HG03520 (cell line): ENCODE measurements around the gene CASZ1.
A peak's percentile ranks its signal among the peaks of the same experiment; 100 is the strongest.

Source experiments
- ATAC-seq: cut with Tn5 transposase; IDR thresholded peaks from one replicate; pipeline ENCODE4 v1.9.1; 2021; ENCODE audit warnings: mild to moderate bottlenecking, moderate library complexity; ENCODE audit not compliant: unreplicated experiment

CASZ1 gene

GRCh38 chr1:10710489-10710888 is 86.0 kb downstream of the CASZ1 start:
- no peak for ATAC-seq

GRCh38 chr1:10709646-10710045 is 86.8 kb downstream of the CASZ1 start:
- ATAC-seq: no peak

DNA sequence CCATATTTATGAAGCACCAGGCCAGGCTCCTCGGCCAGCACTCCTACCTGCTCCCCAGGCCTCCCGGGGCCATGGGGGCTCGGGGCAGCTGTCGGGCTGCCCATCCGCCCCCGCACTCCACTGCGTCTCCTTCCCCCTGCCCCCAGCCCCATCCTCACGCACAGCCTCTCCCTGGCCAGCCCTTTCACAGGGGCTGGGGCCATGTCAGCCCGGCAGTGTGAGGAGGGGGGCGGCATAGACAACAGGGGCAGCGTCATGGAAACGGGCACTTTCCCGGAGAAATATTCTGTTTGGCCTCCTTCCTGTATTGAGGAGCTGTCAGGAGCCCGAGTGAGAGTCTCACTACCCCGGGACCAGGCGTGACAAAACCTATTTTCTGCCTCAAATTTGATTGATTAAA is 87.3 kb downstream of the CASZ1 start:
- ATAC-seq: no peak

DNA sequence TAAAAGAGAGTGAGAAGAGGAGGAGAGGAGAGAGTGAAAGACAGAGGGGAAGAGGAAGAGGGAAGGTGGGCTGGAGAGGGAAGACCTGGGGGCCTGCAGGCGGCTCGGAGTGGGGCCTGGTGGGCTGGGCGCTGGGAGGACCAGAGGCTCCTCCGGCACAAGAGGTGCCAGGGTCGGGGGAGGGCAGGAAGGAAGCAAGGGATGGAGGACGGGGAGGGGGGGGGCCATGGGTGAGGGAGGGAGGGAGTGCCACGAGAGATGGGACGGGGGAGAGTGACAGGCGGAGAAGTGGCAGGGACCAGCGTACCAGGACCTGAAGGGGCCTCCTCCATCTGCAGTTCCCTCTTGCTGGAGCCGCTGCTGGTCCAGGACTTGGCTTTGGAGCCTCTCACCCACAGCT is 87.7 kb downstream of the CASZ1 start:
- ATAC-seq: no peak

DNA sequence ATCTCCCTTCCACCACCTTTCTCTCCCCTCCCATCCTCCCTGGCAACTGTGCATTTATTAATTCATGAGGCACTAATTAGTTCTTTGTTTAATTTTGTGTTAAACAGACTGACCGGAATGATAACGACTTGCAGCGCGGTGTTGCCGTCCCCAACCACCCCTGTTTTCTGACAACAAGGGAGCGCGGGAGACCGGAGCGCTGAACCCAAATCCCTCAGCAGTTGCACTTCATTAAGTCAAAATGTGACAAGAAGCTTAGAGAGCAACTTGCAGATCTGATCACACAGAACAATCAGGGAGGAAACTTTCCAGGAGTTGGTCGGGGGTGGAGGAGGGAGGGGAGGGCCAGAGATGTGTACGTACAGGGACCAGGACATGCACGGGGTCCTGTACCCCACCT is 89.2 kb downstream of the CASZ1 start:
- ATAC-seq: no peak

GRCh38 chr1:10706376-10706913 is 90.0 kb downstream of the CASZ1 start:
- no peak for ATAC-seq

- no peak for ATAC-seq
These were observed 90.5 kb downstream of the CASZ1 start for GRCh38 chr1:10705953-10706352.

- no peak for ATAC-seq
These were observed 92.0 kb downstream of the CASZ1 start for GRCh38 chr1:10704368-10704882.

- ATAC-seq: no peak
These were observed 92.7 kb downstream of the CASZ1 start for GRCh38 chr1:10703702-10704101.

DNA sequence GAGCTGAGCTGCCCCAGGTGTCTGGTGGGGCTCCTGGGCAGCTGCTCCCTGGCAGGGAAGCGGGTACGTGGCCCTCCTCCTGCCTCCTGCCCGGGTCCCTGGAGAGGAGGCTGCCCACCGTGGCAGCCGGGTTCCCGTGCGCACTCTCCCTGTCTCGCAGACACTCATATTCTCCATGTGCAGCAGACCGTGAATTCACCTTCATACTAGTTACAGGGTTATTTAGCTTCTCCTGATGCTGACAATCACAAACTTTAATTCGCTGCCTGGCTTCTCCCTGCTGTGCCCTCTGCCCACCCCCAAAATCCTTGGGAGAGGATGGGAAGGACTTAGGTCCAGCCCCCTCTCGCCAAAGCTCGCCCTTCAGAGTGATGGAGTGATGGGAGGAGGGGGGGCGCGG is 95.3 kb downstream of the CASZ1 start:
- no peak for ATAC-seq

GRCh38 chr1:10699470-10699835 is 97.0 kb downstream of the CASZ1 start:
- ATAC-seq: no peak

DNA sequence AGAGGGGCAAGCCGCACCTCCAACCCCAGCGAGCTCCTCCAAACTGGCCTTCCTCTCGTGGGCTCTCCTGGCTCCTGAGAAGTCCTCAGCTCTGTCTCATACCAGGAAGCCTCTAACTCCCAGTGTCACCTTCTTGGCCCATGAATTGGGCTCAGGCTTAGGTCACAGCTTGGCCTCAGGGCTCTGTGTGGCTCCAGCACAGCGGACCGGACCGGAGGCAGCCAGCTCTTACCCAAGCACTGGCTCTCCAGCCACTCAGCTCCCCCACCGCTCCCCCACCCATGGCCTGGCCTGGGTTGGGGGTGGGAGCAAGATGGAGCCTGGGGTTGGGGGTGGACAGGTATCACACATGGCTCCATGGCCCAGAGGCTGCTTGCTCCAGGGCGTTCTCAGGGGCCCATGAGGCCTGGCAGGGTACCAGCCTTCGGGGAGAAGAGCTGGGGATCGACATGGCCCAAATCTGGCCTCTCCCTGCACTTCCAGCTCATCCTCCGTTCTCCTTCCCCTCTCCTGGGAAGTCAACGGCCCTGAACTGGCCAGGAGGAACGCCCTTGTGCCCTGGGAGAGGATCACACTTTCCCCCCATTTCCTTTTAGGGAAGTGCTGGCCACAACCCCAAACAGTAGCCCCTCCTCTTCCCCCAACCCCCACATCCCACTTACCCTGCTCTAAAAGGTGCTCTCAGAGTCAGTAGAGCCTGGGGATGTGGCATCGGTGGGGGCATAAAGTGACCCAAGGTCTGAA is 97.5 kb downstream of the CASZ1 start:
- no peak for ATAC-seq

- ATAC-seq: no peak
These were observed 98.8 kb downstream of the CASZ1 start for GRCh38 chr1:10697621-10698160.

DNA sequence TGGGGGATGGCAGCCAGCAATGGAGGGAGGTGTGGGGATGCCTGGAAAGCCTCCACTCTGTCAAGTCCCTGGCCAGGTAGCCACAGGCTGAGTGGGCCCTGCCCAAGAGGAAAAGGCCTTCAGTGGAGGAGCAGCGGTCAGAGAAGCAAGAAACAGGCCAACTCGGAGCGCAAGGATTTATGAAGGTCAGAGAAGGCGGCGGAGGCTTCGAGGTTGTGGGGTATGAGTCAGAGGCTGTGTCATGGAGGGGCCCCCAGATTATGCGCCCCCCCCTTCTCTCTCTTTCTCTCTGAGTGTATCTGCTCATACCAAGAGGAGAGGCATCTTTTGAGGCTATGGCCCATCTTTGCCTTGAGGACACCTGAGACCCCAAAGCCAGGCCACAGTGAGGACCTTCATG is 99.5 kb downstream of the CASZ1 start:
- no peak for ATAC-seq

- peak; percentile 39 for ATAC-seq
These were observed 101.5 kb downstream of the CASZ1 start for GRCh38 chr1:10694633-10695627.

DNA sequence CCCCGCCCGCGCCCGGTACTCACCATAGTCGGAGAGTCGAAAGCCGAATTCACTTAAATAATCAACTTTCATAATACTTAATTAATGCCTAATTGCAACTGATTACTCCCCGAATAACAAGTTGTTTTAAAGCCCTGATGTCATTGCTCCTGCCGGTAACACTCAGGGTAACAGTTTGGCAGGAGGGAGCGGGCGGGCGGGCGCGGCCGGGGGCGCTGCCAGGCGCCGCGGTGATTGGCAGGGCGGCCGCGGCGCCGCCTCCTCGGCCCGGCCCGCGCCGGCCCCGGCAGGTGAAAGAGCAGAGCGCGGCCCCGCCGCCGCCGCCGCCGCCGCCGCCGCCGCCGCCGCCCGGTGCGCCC is 102.2 kb downstream of the CASZ1 start:
- ATAC-seq: peak; percentile 45

GRCh38 chr1:10693497-10694273 is 102.8 kb downstream of the CASZ1 start:
- ATAC-seq: no peak

DNA sequence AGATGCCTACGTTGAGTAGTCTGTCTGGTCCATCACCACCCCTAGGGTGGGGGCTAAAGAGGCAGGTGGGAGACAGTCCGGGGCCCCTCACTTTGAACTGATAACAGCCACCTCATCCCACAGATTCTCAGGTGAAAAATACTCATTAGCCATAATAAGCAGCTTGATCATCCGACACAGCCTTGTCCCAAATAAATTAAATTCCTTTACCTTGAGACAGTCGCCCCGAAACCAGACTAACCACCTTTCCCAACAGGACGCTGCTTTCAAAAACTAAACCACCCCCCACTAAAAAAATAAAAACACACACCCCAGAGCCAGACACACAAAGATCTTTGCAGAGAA is 103.3 kb downstream of the CASZ1 start:
- no peak for ATAC-seq

DNA sequence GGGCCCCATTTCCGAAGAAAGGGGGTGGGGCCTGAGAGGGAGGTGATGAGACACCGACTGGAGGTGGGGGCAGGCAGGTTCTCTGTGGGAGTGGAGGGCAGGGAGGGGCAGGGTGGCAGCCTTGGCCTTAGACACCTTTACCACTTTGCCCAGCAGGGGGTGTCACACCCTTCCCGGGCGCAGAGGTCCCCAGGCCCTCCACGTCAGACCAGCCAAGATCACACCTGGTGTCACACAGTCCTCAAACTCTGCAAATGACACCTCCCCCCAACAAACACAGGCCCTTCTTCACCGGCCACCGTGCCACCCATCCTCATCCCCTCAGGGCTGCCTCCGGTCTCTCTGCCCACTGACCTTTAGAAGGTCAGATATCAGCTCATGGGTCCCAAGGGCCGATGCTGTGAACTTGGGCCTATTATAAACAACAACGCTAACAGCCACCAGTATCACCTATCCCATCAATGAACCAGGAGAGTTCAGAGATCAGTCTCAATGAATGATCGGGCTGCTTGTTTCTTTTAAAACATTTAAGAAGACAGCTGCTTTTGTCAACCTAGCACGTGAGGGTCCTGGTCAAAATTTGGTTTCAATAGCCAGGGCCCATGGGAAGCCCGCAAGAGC is 103.9 kb downstream of the CASZ1 start:
- no peak for ATAC-seq

GRCh38 chr1:10691740-10692125 is 104.7 kb downstream of the CASZ1 start:
- ATAC-seq: no peak
